Right forelimb (tissue), 1 donor: ENCODE results near the gene LRIG3.
"Not testable (repeated sequence)": the region's sequence is repeated elsewhere in the genome, so short reads cannot be mapped to it uniquely, and the experiment has no call there.

Source experiments
- DNase-seq: peaks from one replicate; pipeline ENCODE4 v3.0.0-alpha.2; 2018

Gene LRIG3

GRCh38 chr12:58901664-58902063 lies 18.6 kb downstream of the LRIG3 start:
- no peak for DNase-seq

- DNase-seq = no peak
Observed at GRCh38 chr12:58897969-58898368, 22.3 kb downstream of the LRIG3 start.

GRCh38 chr12:58896278-58896677 lies 24.0 kb downstream of the LRIG3 start:
- no peak for DNase-seq

- DNase-seq = no peak
Observed at GRCh38 chr12:58895053-58895452, 25.3 kb downstream of the LRIG3 start.

GRCh38 chr12:58894040-58894439 lies 26.3 kb downstream of the LRIG3 start:
- DNase-seq = no peak

- no peak for DNase-seq
Observed at GRCh38 chr12:58893495-58893894, 26.8 kb downstream of the LRIG3 start.

GRCh38 chr12:58889557-58889956 lies 30.7 kb downstream of the LRIG3 start:
- no peak for DNase-seq

GRCh38 chr12:58888131-58888783 lies 32.0 kb downstream of the LRIG3 start:
- no peak for DNase-seq

- no peak for DNase-seq
Observed at GRCh38 chr12:58887068-58887467, 33.2 kb downstream of the LRIG3 start.

GRCh38 chr12:58886474-58886873 lies 33.8 kb downstream of the LRIG3 start:
- DNase-seq = no peak

- no peak for DNase-seq
Observed at GRCh38 chr12:58884916-58885315, 35.4 kb downstream of the LRIG3 start.

GRCh38 chr12:58883576-58884334 lies 36.5 kb downstream of the LRIG3 start:
- no peak for DNase-seq

GRCh38 chr12:58882826-58883225 lies 37.5 kb downstream of the LRIG3 start:
- no peak for DNase-seq

- no peak for DNase-seq
Observed at GRCh38 chr12:58881816-58882215, 38.5 kb downstream of the LRIG3 start.

- DNase-seq = no peak
Observed at GRCh38 chr12:58880639-58881038, 39.7 kb downstream of the LRIG3 start.

GRCh38 chr12:58877243-58877743 lies 43.0 kb downstream of the LRIG3 start:
- DNase-seq = no peak

- no peak for DNase-seq
Observed at GRCh38 chr12:58873496-58873895, 46.8 kb downstream of the LRIG3 start.

GRCh38 chr12:58871556-58871955 lies 48.7 kb downstream of the LRIG3 start:
- no peak for DNase-seq

- DNase-seq = no peak
Observed at GRCh38 chr12:58870595-58870994, 49.7 kb downstream of the LRIG3 start.

- DNase-seq = no peak
Observed at GRCh38 chr12:58860788-58861240, 59.5 kb downstream of the LRIG3 start.

- DNase-seq = no peak
Observed at GRCh38 chr12:58860056-58860787, 60.1 kb downstream of the LRIG3 start.

GRCh38 chr12:58858030-58858429 lies 62.3 kb downstream of the LRIG3 start:
- DNase-seq = no peak

- DNase-seq = not testable (repeated sequence)
Observed at GRCh38 chr12:58857206-58857605, 63.1 kb downstream of the LRIG3 start.

GRCh38 chr12:58855630-58856029 lies 64.7 kb downstream of the LRIG3 start:
- DNase-seq = not testable (repeated sequence)
